ENCODE measurements around the gene ENOX1.

ENOX1 gene

DNA sequence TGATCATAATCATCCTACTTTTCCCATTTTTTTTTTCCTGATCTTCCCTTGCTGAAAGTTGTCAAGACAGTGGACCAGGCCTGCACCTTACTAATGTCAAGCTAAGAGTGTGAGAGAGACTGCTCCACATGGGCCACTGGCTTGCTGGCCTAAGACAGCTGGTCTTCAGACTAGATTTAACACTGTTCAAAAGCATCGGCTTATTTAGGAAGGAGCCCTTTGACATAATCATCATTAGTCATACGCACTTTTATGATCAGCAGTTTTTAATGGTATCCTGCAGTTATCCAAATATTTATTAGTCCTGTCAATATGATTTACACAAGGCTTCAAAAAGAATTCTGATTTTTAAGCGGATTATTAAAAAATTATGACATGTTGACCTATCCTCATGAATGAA, 492.8 kb downstream of the ENOX1 start:
- no peak overlapping the region for H3K4me3 ChIP-seq (ENCODE audit: control insufficient read depth, low read depth, low read length)
- TF ChIP-seq, protein P1, sequence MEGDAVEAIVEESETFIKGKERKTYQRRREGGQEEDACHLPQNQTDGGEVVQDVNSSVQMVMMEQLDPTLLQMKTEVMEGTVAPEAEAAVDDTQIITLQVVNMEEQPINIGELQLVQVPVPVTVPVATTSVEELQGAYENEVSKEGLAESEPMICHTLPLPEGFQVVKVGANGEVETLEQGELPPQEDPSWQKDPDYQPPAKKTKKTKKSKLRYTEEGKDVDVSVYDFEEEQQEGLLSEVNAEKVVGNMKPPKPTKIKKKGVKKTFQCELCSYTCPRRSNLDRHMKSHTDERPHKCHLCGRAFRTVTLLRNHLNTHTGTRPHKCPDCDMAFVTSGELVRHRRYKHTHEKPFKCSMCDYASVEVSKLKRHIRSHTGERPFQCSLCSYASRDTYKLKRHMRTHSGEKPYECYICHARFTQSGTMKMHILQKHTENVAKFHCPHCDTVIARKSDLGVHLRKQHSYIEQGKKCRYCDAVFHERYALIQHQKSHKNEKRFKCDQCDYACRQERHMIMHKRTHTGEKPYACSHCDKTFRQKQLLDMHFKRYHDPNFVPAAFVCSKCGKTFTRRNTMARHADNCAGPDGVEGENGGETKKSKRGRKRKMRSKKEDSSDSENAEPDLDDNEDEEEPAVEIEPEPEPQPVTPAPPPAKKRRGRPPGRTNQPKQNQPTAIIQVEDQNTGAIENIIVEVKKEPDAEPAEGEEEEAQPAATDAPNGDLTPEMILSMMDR (conservative IDR thresholded peaks at IDR 0.05; ENCODE audit: control insufficient read depth, insufficient read depth, low read depth, low read length), result no peak

DNA sequence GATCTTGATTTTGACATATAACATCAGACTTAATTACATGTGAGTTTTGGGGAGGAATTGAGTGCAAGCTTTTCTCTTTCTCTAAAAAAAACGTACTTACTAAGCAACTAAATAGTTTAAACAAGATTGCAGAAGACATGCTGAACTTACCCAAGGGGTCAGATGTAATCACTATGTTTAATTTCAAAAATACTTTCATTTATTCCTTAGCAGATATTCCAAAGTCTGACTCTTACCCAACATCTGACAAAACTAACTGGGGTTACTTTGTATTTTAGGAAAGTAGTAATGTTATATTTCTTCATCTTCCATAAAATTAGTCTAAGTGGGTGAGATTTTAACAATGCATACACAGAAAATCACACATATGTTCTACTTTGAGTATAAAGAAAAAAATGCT, 493.2 kb downstream of the ENOX1 start:
- no peak overlapping the region for H3K4me3 ChIP-seq (ENCODE audit: control insufficient read depth, low read depth, low read length)
- DNase-seq (ENCODE audit: low read depth), result no peak
- TF ChIP-seq, protein P1 (conservative IDR thresholded peaks at IDR 0.05; ENCODE audit: control insufficient read depth, insufficient read depth, low read depth, low read length), result no peak

More for the DNA sequence above, 492.8 kb downstream of the ENOX1 start:
- DNase-seq (ENCODE audit: low read depth), result no peak

DNA sequence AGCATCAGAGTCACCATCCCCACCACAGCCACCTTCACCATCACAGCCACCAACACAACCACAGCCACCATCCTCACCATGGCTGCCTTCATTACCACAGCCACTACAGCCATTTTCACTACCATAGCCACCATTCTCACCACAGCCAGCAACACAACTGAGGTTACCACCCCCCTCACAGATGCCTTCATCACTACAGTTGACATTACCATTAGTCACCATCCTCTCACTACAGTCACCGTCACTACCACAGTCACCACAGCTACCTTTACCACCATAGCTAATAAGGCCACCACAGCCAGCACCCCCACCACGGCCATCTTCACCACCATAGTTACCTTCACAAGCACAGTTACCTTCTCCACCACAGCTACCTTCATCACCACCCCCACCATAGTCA, 493.8 kb downstream of the ENOX1 start:
- H3K4me3 ChIP-seq (ENCODE audit: control insufficient read depth, low read depth, low read length), result no peak overlapping the region
- no peak for DNase-seq (ENCODE audit: low read depth)
- TF ChIP-seq, protein P1 (conservative IDR thresholded peaks at IDR 0.05; ENCODE audit: control insufficient read depth, insufficient read depth, low read depth, low read length), result no peak

DNA sequence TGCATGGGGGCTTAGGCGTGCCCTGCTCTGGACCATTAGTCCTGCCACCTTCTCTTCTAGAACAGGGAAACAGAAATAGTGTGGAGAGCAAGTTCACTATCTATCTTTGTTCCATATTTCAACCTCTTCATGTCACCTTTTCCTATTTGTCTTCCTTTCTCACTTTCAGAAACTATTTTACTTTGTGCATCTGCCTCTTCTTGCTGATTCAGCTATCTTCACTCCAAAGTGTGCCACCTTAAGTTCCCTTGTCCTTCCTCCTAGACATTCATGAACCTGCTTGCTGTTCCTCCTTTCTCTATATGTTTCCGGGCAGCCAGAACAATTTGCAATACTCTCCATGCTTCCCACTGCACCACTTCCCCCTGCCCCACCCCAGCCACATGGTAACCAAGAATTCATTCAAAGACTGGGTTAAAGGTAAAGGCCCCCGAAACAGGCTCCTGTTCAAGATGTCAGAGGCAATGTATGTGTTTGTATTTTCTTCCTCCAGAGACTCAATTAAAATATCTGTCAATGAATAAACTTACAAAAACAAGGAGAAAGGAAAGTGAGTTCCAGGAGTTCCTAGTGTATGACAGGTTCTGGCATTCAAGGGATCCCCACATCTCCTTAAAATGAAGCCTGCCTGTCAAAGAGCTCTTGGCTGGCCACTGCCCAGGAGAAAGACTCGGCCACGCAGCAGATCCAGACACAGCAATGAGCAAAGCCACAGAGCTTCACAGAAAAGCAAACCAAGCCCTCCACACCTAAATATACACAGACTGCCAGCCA, 495.3 kb downstream of the ENOX1 start:
- DNase-seq (ENCODE audit: low read depth), result no peak

DNA sequence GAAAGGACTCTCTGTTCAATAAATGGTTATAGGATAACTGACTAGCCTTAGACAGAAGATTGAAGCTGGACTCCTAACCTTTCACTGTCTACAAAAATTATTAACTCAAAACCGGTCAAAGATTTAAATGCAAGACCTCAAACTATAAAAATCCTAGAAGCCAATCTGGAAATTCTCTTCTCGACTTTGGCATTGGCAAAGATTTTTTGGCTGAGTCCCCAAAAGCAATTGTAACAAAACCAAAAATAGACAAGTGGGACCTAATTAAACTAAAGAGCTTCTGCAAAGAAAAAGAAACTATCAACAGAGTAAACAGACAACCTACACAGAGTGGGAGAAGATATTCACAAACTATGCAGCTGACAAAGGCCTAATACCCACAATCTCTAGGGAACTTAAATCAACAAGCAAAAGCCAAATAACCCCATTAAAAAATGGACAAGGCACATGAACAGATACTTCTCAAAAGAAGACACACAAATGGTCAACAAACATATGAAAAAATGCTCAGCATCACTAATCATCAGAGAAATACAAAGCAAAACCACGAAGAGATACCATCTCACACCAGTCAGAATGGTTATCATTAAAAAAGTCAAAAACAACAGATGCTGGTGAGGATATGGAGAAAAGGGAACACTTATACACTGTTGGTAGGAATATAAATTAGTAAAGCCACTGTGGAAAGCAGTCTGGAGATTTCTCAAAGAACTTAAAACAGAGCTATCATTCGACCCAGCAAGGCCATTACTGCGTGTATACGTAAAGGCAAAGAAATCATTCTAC, 497.1 kb downstream of the ENOX1 start:
- peak; percentile 50 for DNase-seq (ENCODE audit: low read depth)
- TF ChIP-seq, protein P1 (conservative IDR thresholded peaks at IDR 0.05; ENCODE audit: control insufficient read depth, insufficient read depth, low read depth, low read length), result no peak
- H3K4me3 ChIP-seq (ENCODE audit: control insufficient read depth, low read depth, low read length), result no peak overlapping the region

More for the DNA sequence above, 495.3 kb downstream of the ENOX1 start:
- no peak overlapping the region for H3K4me3 ChIP-seq (ENCODE audit: control insufficient read depth, low read depth, low read length)
- TF ChIP-seq, protein P1 (conservative IDR thresholded peaks at IDR 0.05; ENCODE audit: control insufficient read depth, insufficient read depth, low read depth, low read length), result no peak

DNA sequence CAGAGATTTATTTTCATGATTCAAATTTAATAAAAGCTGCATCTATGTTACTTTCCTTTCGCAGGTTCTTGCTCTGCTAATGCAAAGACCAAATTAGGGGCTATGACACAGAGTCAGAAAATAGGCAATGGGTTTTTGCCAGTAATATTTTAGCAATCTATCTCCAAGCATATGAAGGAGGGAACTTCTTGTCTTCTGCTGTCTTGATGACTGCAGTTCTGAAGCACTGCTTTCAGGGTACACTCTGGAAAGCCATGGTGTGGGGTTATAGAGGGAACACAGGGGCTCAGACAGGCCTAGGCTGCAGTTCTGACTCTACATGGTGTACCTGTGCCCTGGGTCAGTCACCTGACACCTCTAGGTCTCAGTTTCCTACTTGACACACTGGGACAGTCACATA, 500.0 kb downstream of the ENOX1 start:
- DNase-seq (ENCODE audit: low read depth), result no peak
- TF ChIP-seq, protein P1 (conservative IDR thresholded peaks at IDR 0.05; ENCODE audit: control insufficient read depth, insufficient read depth, low read depth, low read length), result no peak
- H3K4me3 ChIP-seq (ENCODE audit: control insufficient read depth, low read depth, low read length), result no peak overlapping the region

All from fibroblast of mammary gland (primary cell).